ENCODE data around the gene MAEA.

MAEA gene

GRCh38 chr4:1296324-1297022 lies 6.8 kb downstream of the MAEA start:
- no peak for DNase-seq (ENCODE audit: low spot score)
- peaks cover 31% of the 10 kb centered on the region for H3K36me3 Mint-ChIP-seq (ENCODE audit: low read depth)
- H3K4me1 Mint-ChIP-seq (ENCODE audit: low read depth), result peaks cover 18% of the 10 kb centered on the region
- H3K27ac Mint-ChIP-seq, result no peak overlapping the region
- H3K4me3 Mint-ChIP-seq, result no peak overlapping the region
- no peaks in the 10 kb centered on the region for H3K9me3 Mint-ChIP-seq
- no peaks in the 10 kb centered on the region for H3K27me3 Mint-ChIP-seq (ENCODE audit: low read depth)

- Mint-ChIP-seq H3K9me3 (no peaks in the 10 kb centered on the region), H3K27me3 (ENCODE audit: low read depth) (no peaks in the 10 kb centered on the region), H3K36me3 (ENCODE audit: low read depth) (peaks cover 31% of the 10 kb centered on the region), H3K4me1 (ENCODE audit: low read depth) (peaks cover 15% of the 10 kb centered on the region), H3K4me3 (no peak overlapping the region), H3K27ac (no peak overlapping the region)
- no peak for DNase-seq (ENCODE audit: low spot score)
These were observed 7.3 kb downstream of the MAEA start for GRCh38 chr4:1297023-1297395.

GRCh38 chr4:1297456-1298325 lies 8.0 kb downstream of the MAEA start:
- no peak overlapping the region for H3K4me3 Mint-ChIP-seq
- no peak for DNase-seq (ENCODE audit: low spot score)
- H3K27me3 Mint-ChIP-seq (ENCODE audit: low read depth), result no peaks in the 10 kb centered on the region
- H3K9me3 Mint-ChIP-seq, result no peaks in the 10 kb centered on the region
- H3K4me1 Mint-ChIP-seq (ENCODE audit: low read depth), result peaks cover 12% of the 10 kb centered on the region
- H3K36me3 Mint-ChIP-seq (ENCODE audit: low read depth), result peaks cover 30% of the 10 kb centered on the region
- no peak overlapping the region for H3K27ac Mint-ChIP-seq

GRCh38 chr4:1298461-1298860 lies 8.8 kb downstream of the MAEA start:
- Mint-ChIP-seq H3K4me3 (no peak overlapping the region), H3K27ac (no peak overlapping the region), H3K27me3 (ENCODE audit: low read depth) (no peaks in the 10 kb centered on the region), H3K4me1 (ENCODE audit: low read depth) (peaks cover 12% of the 10 kb centered on the region), H3K36me3 (ENCODE audit: low read depth) (peaks cover 30% of the 10 kb centered on the region), H3K9me3 (no peaks in the 10 kb centered on the region)
- no peak for DNase-seq (ENCODE audit: low spot score)

GRCh38 chr4:1299301-1299860 lies 9.7 kb downstream of the MAEA start:
- no peaks in the 10 kb centered on the region for H3K27me3 Mint-ChIP-seq (ENCODE audit: low read depth)
- no peak overlapping the region for H3K4me3 Mint-ChIP-seq
- H3K4me1 Mint-ChIP-seq (ENCODE audit: low read depth), result peaks cover 12% of the 10 kb centered on the region
- DNase-seq (ENCODE audit: low spot score), result no peak
- no peaks in the 10 kb centered on the region for H3K9me3 Mint-ChIP-seq
- no peak overlapping the region for H3K27ac Mint-ChIP-seq
- peaks cover 28% of the 10 kb centered on the region for H3K36me3 Mint-ChIP-seq (ENCODE audit: low read depth)

- DNase-seq (ENCODE audit: low spot score), result no peak
- Mint-ChIP-seq H3K4me1 (ENCODE audit: low read depth) (peaks cover 16% of the 10 kb centered on the region), H3K9me3 (no peaks in the 10 kb centered on the region), H3K27ac (peak overlapping the region; percentile 34), H3K27me3 (ENCODE audit: low read depth) (no peaks in the 10 kb centered on the region), H3K4me3 (no peak overlapping the region), H3K36me3 (ENCODE audit: low read depth) (peaks cover 36% of the 10 kb centered on the region)
These were observed 11.1 kb downstream of the MAEA start for GRCh38 chr4:1300466-1301455.

- Mint-ChIP-seq H3K4me1 (ENCODE audit: low read depth) (peaks cover 23% of the 10 kb centered on the region), H3K4me3 (no peak overlapping the region), H3K36me3 (ENCODE audit: low read depth) (peaks cover 38% of the 10 kb centered on the region), H3K27ac (no peak overlapping the region), H3K9me3 (no peaks in the 10 kb centered on the region), H3K27me3 (ENCODE audit: low read depth) (no peaks in the 10 kb centered on the region)
- no peak for DNase-seq (ENCODE audit: low spot score)
These were observed 12.5 kb downstream of the MAEA start for GRCh38 chr4:1302159-1302558.

DNA sequence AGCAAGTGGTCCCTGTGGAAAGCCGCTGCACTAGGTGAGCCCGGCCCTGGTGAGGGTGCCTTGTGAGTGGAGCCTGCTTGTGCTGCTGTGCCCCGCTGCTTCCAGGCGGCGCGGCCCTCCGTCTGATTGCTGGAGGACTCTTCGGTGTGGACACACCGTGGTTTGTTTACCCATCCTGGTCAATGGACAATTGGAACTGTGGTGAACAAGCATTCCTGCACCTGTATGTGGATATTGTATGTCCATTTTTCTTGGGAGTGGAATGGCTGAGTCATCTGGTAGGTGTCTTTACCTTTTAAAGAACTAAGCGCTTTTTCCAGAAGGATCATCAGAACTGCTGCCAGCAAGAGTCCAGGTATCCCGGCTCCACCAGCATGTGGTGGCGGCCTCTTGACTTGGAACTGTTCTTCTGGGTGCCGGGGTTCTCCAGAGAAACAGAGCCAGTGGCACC lies 15.6 kb downstream of the MAEA start:
- Mint-ChIP-seq H3K27ac (no peak overlapping the region), H3K4me1 (ENCODE audit: low read depth) (peaks cover 40% of the 10 kb centered on the region), H3K36me3 (ENCODE audit: low read depth) (peaks cover 35% of the 10 kb centered on the region), H3K4me3 (no peak overlapping the region), H3K27me3 (ENCODE audit: low read depth) (no peaks in the 10 kb centered on the region), H3K9me3 (no peaks in the 10 kb centered on the region)
- no peak for DNase-seq (ENCODE audit: low spot score)

- Mint-ChIP-seq H3K36me3 (ENCODE audit: low read depth) (peaks cover 31% of the 10 kb centered on the region), H3K4me3 (peak overlapping the region; percentile 55), H3K4me1 (ENCODE audit: low read depth) (peaks cover 41% of the 10 kb centered on the region), H3K27ac (no peak overlapping the region), H3K27me3 (ENCODE audit: low read depth) (no peaks in the 10 kb centered on the region), H3K9me3 (no peaks in the 10 kb centered on the region)
- DNase-seq (ENCODE audit: low spot score), result no peak
These were observed 16.2 kb downstream of the MAEA start for GRCh38 chr4:1305781-1306455.

GRCh38 chr4:1307951-1308735 lies 18.5 kb downstream of the MAEA start:
- no peaks in the 10 kb centered on the region for H3K9me3 Mint-ChIP-seq
- no peak overlapping the region for H3K4me3 Mint-ChIP-seq
- H3K4me1 Mint-ChIP-seq (ENCODE audit: low read depth), result peaks cover 42% of the 10 kb centered on the region
- no peak for DNase-seq (ENCODE audit: low spot score)
- H3K27ac Mint-ChIP-seq, result no peak overlapping the region
- H3K27me3 Mint-ChIP-seq (ENCODE audit: low read depth), result no peaks in the 10 kb centered on the region
- H3K36me3 Mint-ChIP-seq (ENCODE audit: low read depth), result peaks cover 29% of the 10 kb centered on the region

- Mint-ChIP-seq H3K36me3 (ENCODE audit: low read depth) (peaks cover 38% of the 10 kb centered on the region), H3K9me3 (no peaks in the 10 kb centered on the region), H3K4me3 (peak overlapping the region; percentile 71), H3K27ac (peak overlapping the region; percentile 49), H3K4me1 (ENCODE audit: low read depth) (peaks cover 42% of the 10 kb centered on the region), H3K27me3 (ENCODE audit: low read depth) (no peaks in the 10 kb centered on the region)
- peak; percentile 43 for DNase-seq (ENCODE audit: low spot score)
These were observed 19.7 kb downstream of the MAEA start for GRCh38 chr4:1309261-1310010.
